ENCODE results near the gene PROCR.
"Not testable (repeated sequence)": the region's sequence is repeated elsewhere in the genome, so short reads cannot be mapped to it uniquely, and the experiment has no call there.

GRCh38 chr20:35147575-35148071 is 24.2 kb upstream of the PROCR start:
- TF ChIP-seq POLR2A, CTCF, POLR2AphosphoS5 (IDR thresholded peaks at IDR 0.05): not testable (repeated sequence)
